Suprapubic skin (tissue), 3 donors: Measurements from ENCODE around the gene PDE1C.

Experiments
- CTCF ChIP-seq, 2 donors: fragments of 200-600 bp in 1 of 2; fragments of 450-650 bp in 1 of 2; sonication (generic) in 1 of 2; IDR thresholded peaks; one replicate each; pipeline ENCODE4 v1.5.1; 2016 to 2019; ENCODE audit warnings: antibody characterized with exemption in 2 of 2, mild to moderate bottlenecking in 1 of 2, moderate library complexity in 1 of 2
- POLR2A ChIP-seq, 2 donors: fragments of 450-650 bp; IDR thresholded peaks; one replicate each; pipeline ENCODE4 v1.6.1; 2017; ENCODE audit warnings: antibody characterized with exemption in 2 of 2, mild to moderate bottlenecking in 2 of 2, moderate library complexity in 2 of 2

GRCh38 chr7:32015133-32015532 lies 55.1 kb downstream of the PDE1C start:
- TF ChIP-seq CTCF (IDR thresholded peaks at IDR 0.05), result no peak
- TF ChIP-seq POLR2A (IDR thresholded peaks at IDR 0.05), result no peak
